WTC11 (cell line): ENCODE measurements around the gene OXT. TPM values are rescaled to one million over a fixed set of nuclear protein-coding genes. Genes with fewer than 3 reads are reported as not detected.

Experiments
- ATAC-seq: fragments of 200-7000 bp; cut with Tn5 transposase; 2 replicates; pipeline ENCODE4 v1.10.0; 2021; ENCODE audit warnings: mild to moderate bottlenecking, moderate library complexity
- CTCF ChIA-PET: fragments of 300-600 bp; sonication (Branson Sonifier 250); formaldehyde crosslinking; loops from one replicate; lab custom pipeline; 2021; ENCODE audit warnings: antibody characterized with exemption; lab: Charles Lee
- POLR2A ChIA-PET: fragments of 350-600 bp; sonication (Branson Sonifier 250); formaldehyde crosslinking; loops from one replicate; lab custom pipeline; 2021; ENCODE audit warnings: antibody characterized with exemption; lab: Charles Lee
- DNase-seq: peaks from one replicate; pipeline ENCODE4 v3.0.0; 2021; ENCODE audit warnings: low spot score
- H3K27ac Mint-ChIP-seq: 2 replicates; pipeline ENCODE4 v1.8.0; 2021; ENCODE audit warnings: mixed read lengths
- H3K27me3 Mint-ChIP-seq: 2 replicates; pipeline ENCODE4 v1.8.0; 2021; ENCODE audit warnings: low read depth, mild to moderate bottlenecking, moderate library complexity, mixed read lengths
- H3K36me3 Mint-ChIP-seq: 2 replicates; pipeline ENCODE4 v1.8.0; 2021; ENCODE audit warnings: mixed read lengths
- H3K4me1 Mint-ChIP-seq: 2 replicates; pipeline ENCODE4 v1.8.0; 2022; ENCODE audit warnings: mixed read lengths
- H3K4me3 Mint-ChIP-seq: 2 replicates; pipeline ENCODE4 v1.8.0; 2021; ENCODE audit warnings: mild to moderate bottlenecking, moderate library complexity, mixed read lengths
- H3K9me3 Mint-ChIP-seq: 2 replicates; pipeline ENCODE4 v1.8.0; 2021; ENCODE audit warnings: mixed read lengths
- GABPB1 ChIP-seq: sonication (generic); formaldehyde crosslinking; IDR thresholded peaks from 2 replicates; pipeline ENCODE4 v1.8.1; 2023; ENCODE audit warnings: mild to moderate bottlenecking, missing genetic modification reagents
- KAT7 ChIP-seq: sonication (generic); formaldehyde crosslinking; IDR thresholded peaks from 2 replicates; pipeline ENCODE4 v1.8.1; 2023; ENCODE audit warnings: missing genetic modification reagents, mild to moderate bottlenecking, borderline replicate concordance
- TCF7 ChIP-seq: sonication (generic); formaldehyde crosslinking; IDR thresholded peaks from 2 replicates; pipeline ENCODE4 v1.8.0; 2022; ENCODE audit warnings: mild to moderate bottlenecking, low read depth, missing genetic modification reagents, moderate library complexity
- TEAD4 ChIP-seq: sonication (generic); formaldehyde crosslinking; IDR thresholded peaks from 2 replicates; pipeline ENCODE4 v1.8.0; 2022; ENCODE audit warnings: mild to moderate bottlenecking, missing genetic modification reagents
- ZNF423 ChIP-seq: fragments of 250-450 bp; sonication (Bioruptor Pico); IDR thresholded peaks from 2 replicates; pipeline ENCODE4 v2.1.2; 2022; ENCODE audit warnings: mild to moderate bottlenecking, moderate library complexity
- total RNA-seq: library from RNA; stranded (reverse); gene quantifications from 3 replicates; pipeline ENCODE4 v1.2.3, GENCODE V29; 2021
- TF ChIP-seq, protein P1 (sequence below): sonication (generic); formaldehyde crosslinking; IDR thresholded peaks from 2 replicates; pipeline ENCODE4 v1.8.1; 2023; ENCODE audit warnings: mild to moderate bottlenecking, missing genetic modification reagents, borderline replicate concordance
- TF ChIP-seq, protein P2 (sequence below): sonication (generic); formaldehyde crosslinking; IDR thresholded peaks from 2 replicates; pipeline ENCODE4 v1.8.0; 2022; ENCODE audit warnings: mild to moderate bottlenecking, missing genetic modification reagents
- TF ChIP-seq, protein P3 (sequence below): fragments of 250-450 bp; sonication (Bioruptor Pico); IDR thresholded peaks from 2 replicates; pipeline ENCODE4 v1.9.0; 2021; ENCODE audit warnings: mild to moderate bottlenecking
- TF ChIP-seq, protein P4 (sequence below): fragments of 250-450 bp; sonication (Bioruptor Pico); IDR thresholded peaks from 2 replicates; pipeline ENCODE4 v1.9.0; 2021; ENCODE audit warnings: moderate library complexity, mild to moderate bottlenecking, inconsistent platforms, borderline replicate concordance
- TF ChIP-seq, protein P5 (sequence below): sonication (generic); formaldehyde crosslinking; IDR thresholded peaks from 2 replicates; pipeline ENCODE4 v1.8.0; 2023; ENCODE audit warnings: missing genetic modification reagents, mild to moderate bottlenecking, borderline replicate concordance
- TF ChIP-seq, protein P6 (sequence below): fragments of 250-450 bp; sonication (Bioruptor Pico); IDR thresholded peaks from 2 replicates; pipeline ENCODE4 v2.1.2; 2022; ENCODE audit warnings: mild to moderate bottlenecking, moderate library complexity
- TF ChIP-seq, protein P7 (sequence below): sonication (generic); formaldehyde crosslinking; IDR thresholded peaks from 2 replicates; pipeline ENCODE4 v1.8.0; 2023; ENCODE audit warnings: mild to moderate bottlenecking, missing genetic modification reagents

Gene OXT
- total RNA-seq, 1 experiment from 2014 or later, result not detected

DNA sequence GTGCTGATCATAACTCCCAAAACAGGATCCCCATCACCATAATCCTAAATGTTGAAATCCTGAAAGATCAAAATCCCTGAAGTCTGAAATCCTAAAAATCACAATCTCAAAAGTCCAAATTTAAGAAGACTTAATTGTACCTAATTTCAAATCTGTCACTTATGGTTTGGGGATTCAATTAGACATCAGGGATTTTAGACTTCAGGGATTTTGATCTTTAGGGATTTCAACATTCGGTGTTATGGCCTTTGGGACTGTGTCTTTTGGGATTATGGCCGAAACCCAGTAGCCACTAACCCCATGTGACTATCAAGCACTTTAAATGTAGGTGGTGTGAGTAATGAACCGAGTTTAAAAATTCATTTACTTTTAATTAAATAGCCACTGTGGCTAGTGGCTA, 34.8 kb downstream of the OXT start (continued):
- TF ChIP-seq, protein P1, sequence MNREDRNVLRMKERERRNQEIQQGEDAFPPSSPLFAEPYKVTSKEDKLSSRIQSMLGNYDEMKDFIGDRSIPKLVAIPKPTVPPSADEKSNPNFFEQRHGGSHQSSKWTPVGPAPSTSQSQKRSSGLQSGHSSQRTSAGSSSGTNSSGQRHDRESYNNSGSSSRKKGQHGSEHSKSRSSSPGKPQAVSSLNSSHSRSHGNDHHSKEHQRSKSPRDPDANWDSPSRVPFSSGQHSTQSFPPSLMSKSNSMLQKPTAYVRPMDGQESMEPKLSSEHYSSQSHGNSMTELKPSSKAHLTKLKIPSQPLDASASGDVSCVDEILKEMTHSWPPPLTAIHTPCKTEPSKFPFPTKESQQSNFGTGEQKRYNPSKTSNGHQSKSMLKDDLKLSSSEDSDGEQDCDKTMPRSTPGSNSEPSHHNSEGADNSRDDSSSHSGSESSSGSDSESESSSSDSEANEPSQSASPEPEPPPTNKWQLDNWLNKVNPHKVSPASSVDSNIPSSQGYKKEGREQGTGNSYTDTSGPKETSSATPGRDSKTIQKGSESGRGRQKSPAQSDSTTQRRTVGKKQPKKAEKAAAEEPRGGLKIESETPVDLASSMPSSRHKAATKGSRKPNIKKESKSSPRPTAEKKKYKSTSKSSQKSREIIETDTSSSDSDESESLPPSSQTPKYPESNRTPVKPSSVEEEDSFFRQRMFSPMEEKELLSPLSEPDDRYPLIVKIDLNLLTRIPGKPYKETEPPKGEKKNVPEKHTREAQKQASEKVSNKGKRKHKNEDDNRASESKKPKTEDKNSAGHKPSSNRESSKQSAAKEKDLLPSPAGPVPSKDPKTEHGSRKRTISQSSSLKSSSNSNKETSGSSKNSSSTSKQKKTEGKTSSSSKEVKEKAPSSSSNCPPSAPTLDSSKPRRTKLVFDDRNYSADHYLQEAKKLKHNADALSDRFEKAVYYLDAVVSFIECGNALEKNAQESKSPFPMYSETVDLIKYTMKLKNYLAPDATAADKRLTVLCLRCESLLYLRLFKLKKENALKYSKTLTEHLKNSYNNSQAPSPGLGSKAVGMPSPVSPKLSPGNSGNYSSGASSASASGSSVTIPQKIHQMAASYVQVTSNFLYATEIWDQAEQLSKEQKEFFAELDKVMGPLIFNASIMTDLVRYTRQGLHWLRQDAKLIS (CRISPR knock-in tag), result no peak
- no peak for TF ChIP-seq TCF7
- TF ChIP-seq, protein P2, sequence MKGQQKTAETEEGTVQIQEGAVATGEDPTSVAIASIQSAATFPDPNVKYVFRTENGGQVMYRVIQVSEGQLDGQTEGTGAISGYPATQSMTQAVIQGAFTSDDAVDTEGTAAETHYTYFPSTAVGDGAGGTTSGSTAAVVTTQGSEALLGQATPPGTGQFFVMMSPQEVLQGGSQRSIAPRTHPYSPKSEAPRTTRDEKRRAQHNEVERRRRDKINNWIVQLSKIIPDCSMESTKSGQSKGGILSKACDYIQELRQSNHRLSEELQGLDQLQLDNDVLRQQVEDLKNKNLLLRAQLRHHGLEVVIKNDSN, result no peak
- TF ChIP-seq, protein P3, sequence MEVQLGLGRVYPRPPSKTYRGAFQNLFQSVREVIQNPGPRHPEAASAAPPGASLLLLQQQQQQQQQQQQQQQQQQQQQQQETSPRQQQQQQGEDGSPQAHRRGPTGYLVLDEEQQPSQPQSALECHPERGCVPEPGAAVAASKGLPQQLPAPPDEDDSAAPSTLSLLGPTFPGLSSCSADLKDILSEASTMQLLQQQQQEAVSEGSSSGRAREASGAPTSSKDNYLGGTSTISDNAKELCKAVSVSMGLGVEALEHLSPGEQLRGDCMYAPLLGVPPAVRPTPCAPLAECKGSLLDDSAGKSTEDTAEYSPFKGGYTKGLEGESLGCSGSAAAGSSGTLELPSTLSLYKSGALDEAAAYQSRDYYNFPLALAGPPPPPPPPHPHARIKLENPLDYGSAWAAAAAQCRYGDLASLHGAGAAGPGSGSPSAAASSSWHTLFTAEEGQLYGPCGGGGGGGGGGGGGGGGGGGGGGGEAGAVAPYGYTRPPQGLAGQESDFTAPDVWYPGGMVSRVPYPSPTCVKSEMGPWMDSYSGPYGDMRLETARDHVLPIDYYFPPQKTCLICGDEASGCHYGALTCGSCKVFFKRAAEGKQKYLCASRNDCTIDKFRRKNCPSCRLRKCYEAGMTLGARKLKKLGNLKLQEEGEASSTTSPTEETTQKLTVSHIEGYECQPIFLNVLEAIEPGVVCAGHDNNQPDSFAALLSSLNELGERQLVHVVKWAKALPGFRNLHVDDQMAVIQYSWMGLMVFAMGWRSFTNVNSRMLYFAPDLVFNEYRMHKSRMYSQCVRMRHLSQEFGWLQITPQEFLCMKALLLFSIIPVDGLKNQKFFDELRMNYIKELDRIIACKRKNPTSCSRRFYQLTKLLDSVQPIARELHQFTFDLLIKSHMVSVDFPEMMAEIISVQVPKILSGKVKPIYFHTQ (CRISPR knock-in tag), result no peak
- no peak for TF ChIP-seq KAT7
- TF ChIP-seq, protein P4, sequence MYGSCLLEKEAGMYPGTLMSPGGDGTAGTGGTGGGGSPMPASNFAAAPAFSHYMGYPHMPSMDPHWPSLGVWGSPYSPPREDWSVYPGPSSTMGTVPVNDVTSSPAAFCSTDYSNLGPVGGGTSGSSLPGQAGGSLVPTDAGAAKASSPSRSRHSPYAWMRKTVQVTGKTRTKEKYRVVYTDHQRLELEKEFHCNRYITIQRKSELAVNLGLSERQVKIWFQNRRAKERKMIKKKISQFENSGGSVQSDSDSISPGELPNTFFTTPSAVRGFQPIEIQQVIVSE, result no peak
- TF ChIP-seq, protein P5, sequence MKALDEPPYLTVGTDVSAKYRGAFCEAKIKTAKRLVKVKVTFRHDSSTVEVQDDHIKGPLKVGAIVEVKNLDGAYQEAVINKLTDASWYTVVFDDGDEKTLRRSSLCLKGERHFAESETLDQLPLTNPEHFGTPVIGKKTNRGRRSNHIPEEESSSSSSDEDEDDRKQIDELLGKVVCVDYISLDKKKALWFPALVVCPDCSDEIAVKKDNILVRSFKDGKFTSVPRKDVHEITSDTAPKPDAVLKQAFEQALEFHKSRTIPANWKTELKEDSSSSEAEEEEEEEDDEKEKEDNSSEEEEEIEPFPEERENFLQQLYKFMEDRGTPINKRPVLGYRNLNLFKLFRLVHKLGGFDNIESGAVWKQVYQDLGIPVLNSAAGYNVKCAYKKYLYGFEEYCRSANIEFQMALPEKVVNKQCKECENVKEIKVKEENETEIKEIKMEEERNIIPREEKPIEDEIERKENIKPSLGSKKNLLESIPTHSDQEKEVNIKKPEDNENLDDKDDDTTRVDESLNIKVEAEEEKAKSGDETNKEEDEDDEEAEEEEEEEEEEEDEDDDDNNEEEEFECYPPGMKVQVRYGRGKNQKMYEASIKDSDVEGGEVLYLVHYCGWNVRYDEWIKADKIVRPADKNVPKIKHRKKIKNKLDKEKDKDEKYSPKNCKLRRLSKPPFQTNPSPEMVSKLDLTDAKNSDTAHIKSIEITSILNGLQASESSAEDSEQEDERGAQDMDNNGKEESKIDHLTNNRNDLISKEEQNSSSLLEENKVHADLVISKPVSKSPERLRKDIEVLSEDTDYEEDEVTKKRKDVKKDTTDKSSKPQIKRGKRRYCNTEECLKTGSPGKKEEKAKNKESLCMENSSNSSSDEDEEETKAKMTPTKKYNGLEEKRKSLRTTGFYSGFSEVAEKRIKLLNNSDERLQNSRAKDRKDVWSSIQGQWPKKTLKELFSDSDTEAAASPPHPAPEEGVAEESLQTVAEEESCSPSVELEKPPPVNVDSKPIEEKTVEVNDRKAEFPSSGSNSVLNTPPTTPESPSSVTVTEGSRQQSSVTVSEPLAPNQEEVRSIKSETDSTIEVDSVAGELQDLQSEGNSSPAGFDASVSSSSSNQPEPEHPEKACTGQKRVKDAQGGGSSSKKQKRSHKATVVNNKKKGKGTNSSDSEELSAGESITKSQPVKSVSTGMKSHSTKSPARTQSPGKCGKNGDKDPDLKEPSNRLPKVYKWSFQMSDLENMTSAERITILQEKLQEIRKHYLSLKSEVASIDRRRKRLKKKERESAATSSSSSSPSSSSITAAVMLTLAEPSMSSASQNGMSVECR (CRISPR knock-in tag), result no peak

DNA sequence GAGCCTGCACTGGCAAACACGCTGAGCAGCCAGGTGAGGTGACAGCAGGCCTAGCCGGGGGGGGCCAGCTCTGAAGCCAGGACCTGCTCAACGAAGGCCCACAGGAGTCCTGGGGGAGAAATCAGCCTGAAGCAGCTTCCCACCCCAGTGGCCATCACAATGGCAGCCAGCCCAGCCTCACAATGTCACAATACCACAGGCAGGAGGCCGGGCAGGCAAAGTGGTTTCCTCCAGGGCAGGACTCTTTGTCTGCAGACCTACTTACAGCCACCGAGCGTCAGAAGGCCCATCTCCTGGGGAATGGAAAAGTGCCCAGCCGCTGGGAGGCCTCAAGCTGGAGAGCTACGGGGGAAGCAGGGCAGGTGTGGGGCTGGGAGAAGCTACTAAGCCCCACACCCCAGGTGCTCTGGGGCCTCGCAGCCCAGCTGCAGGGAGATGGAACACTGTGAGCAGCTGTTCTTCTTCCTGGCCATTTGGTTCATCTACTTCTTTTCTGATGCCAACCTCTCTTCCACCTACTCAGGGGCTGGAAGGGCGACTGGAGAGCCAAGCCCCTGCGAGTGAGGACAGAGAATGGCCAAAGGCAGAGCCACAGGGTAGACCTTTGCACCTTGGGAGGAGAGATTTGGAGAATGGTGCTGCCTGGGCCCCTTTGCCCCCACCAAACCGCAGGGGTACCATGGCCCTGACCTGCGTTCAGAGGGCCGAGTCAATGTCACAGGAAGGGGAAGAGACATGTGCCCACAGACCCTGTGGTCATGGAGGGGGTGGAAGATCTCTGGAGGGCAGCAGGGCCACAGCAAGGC, 35.4 kb downstream of the OXT start:
- CTCF ChIA-PET, result interaction anchor here (0.5 to 2.0 kb wide), 3 partner anchors 11 to 798 kb away, joined by 3 to 7 read pairs (median 5); no protein-coding TSS in a partner anchor

More for the DNA sequence above, 35.4 kb downstream of the OXT start:
- TF ChIP-seq, protein P6, sequence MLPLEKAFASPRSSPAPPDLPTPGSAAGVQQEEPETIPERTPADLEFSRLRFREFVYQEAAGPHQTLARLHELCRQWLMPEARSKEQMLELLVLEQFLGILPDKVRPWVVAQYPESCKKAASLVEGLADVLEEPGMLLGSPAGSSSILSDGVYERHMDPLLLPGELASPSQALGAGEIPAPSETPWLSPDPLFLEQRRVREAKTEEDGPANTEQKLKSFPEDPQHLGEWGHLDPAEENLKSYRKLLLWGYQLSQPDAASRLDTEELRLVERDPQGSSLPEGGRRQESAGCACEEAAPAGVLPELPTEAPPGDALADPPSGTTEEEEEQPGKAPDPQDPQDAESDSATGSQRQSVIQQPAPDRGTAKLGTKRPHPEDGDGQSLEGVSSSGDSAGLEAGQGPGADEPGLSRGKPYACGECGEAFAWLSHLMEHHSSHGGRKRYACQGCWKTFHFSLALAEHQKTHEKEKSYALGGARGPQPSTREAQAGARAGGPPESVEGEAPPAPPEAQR (CRISPR knock-in tag), result 0 out of 2 replicates have a peak, but pooled peaks have one; percentile 24
- TF ChIP-seq, protein P1 (CRISPR knock-in tag), result no peak
- TF ChIP-seq, protein P7, sequence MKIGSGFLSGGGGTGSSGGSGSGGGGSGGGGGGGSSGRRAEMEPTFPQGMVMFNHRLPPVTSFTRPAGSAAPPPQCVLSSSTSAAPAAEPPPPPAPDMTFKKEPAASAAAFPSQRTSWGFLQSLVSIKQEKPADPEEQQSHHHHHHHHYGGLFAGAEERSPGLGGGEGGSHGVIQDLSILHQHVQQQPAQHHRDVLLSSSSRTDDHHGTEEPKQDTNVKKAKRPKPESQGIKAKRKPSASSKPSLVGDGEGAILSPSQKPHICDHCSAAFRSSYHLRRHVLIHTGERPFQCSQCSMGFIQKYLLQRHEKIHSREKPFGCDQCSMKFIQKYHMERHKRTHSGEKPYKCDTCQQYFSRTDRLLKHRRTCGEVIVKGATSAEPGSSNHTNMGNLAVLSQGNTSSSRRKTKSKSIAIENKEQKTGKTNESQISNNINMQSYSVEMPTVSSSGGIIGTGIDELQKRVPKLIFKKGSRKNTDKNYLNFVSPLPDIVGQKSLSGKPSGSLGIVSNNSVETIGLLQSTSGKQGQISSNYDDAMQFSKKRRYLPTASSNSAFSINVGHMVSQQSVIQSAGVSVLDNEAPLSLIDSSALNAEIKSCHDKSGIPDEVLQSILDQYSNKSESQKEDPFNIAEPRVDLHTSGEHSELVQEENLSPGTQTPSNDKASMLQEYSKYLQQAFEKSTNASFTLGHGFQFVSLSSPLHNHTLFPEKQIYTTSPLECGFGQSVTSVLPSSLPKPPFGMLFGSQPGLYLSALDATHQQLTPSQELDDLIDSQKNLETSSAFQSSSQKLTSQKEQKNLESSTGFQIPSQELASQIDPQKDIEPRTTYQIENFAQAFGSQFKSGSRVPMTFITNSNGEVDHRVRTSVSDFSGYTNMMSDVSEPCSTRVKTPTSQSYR (CRISPR knock-in tag), result no peak
- TF ChIP-seq ZNF423 (CRISPR knock-in tag), result peak; percentile 23; the same call in 1 of the 2 replicates
- TF ChIP-seq TEAD4 (CRISPR knock-in tag), result no peak
- peak; percentile 20; the same call in 1 of the 2 replicates for TF ChIP-seq GABPB1 (CRISPR knock-in tag)
- no peaks in the 10 kb centered on the region for H3K9me3 Mint-ChIP-seq
- H3K4me3 Mint-ChIP-seq, result no peak overlapping the region
- no peak for DNase-seq
- POLR2A ChIA-PET, result interaction anchor here (0.6 kb wide), 1 partner anchor 202 kb away, joined by 5 read pairs; no protein-coding TSS in a partner anchor
- H3K36me3 Mint-ChIP-seq, result no peaks in the 10 kb centered on the region
- H3K27me3 Mint-ChIP-seq, result no peaks in the 10 kb centered on the region
- H3K4me1 Mint-ChIP-seq, result peaks cover 9% of the 10 kb centered on the region; the same call in 1 of the 2 replicates
- H3K27ac Mint-ChIP-seq, result peak overlapping the region; percentile 68
- ATAC-seq, result peak; percentile 55
